Glutamatergic neuron (in vitro differentiated cells): ENCODE measurements around the gene DLG1. TPM values are rescaled to one million over a fixed set of nuclear protein-coding genes. Genes with fewer than 3 reads are reported as not detected.

Experiments used
- DNase-seq: peaks from one replicate; pipeline ENCODE4 v3.0.0; 2022
- H3K27ac Mint-ChIP-seq: one replicate; pipeline ENCODE4 v1.8.0; 2020; ENCODE audit warnings: mild to moderate bottlenecking, mixed read lengths, inconsistent platforms; ENCODE audit not compliant: unreplicated experiment
- H3K27me3 Mint-ChIP-seq: one replicate; pipeline ENCODE4 v1.8.0; 2020; ENCODE audit warnings: mild to moderate bottlenecking, moderate library complexity, mixed read lengths, inconsistent platforms; ENCODE audit not compliant: unreplicated experiment
- H3K36me3 Mint-ChIP-seq: one replicate; pipeline ENCODE4 v1.8.0; 2020; ENCODE audit warnings: mild to moderate bottlenecking, mixed read lengths, inconsistent platforms; ENCODE audit not compliant: unreplicated experiment
- H3K4me1 Mint-ChIP-seq: one replicate; pipeline ENCODE4 v1.8.0; 2020; ENCODE audit warnings: mild to moderate bottlenecking, low read depth, mixed read lengths, inconsistent platforms; ENCODE audit not compliant: unreplicated experiment
- H3K4me3 Mint-ChIP-seq: one replicate; pipeline ENCODE4 v1.8.0; 2020; ENCODE audit warnings: mild to moderate bottlenecking, mixed read lengths, inconsistent platforms; ENCODE audit not compliant: unreplicated experiment
- H3K9me3 Mint-ChIP-seq: one replicate; pipeline ENCODE4 v1.8.0; 2020; ENCODE audit warnings: mild to moderate bottlenecking, moderate library complexity, mixed read lengths, inconsistent platforms; ENCODE audit not compliant: unreplicated experiment
- total RNA-seq: library from RNA; stranded (reverse); fragmentation: NEBNext Ultra II Directional; extraction: Animal tissue kit (Norgen Biotek cat#: 25700); gene quantifications from one replicate; pipeline ENCODE4 v1.2.1, GENCODE V29; 2021; ENCODE audit not compliant: unreplicated experiment
- TF ChIP-seq, protein P1 (sequence below): fragments of 200-600 bp; sonication (generic); IDR thresholded peaks from one replicate; pipeline ENCODE4 v1.5.0; 2021; ENCODE audit not compliant: partially characterized antibody, unreplicated experiment

The DLG1 gene
- total RNA-seq, 1 donor from 2014 or later, result 66.0 TPM

DNA sequence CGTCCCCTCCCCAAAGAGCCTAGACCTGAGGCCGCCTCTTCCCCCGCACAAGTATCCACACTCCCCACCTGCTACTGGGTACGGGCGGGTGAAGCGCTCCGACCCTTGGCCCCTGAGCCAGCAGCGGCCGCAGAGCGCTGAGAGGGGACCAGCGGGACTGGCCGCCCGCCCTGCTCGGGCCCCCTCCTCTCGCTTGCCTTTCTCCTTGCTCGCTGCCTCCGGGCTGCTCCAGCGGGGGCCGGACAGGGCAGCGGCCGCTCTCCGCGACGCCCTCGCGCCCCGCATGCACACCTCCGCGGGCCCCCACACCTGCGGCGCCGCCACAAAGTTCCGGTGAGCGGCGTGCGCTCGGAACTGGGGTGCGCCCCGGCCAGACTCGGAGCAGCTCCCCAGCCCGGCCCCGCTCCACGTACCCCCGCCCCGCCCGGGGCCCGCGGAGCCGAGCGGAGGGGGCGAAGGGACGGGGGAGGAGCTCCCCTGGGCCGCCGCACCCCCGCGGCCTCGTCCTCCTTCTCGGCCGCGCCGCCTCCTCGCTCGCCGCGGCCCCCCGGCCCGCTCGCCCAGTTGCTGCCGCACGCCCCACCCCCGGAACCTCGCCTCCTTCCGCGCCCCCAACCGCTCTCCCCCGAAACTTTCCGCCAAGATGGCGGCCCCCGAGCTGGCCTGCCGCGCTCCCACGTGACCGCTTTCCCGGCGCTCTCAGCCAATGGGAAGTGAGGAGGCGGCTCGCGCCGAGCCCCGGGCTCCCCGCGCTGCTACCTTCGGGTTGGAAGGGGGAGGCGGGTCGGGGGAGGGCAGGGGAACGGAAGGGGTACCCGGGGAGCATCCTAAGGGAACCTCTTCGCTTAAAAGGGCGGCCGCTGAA, 704 bp downstream of the DLG1 start:
- H3K4me1 Mint-ChIP-seq, result peaks cover 6% of the 10 kb centered on the region
- H3K36me3 Mint-ChIP-seq, result no peaks in the 10 kb centered on the region
- DNase-seq, result peak; percentile 88
- peaks cover 6% of the 10 kb centered on the region for H3K9me3 Mint-ChIP-seq
- peak overlapping the region; percentile 82 for H3K27ac Mint-ChIP-seq
- TF ChIP-seq, protein P1, sequence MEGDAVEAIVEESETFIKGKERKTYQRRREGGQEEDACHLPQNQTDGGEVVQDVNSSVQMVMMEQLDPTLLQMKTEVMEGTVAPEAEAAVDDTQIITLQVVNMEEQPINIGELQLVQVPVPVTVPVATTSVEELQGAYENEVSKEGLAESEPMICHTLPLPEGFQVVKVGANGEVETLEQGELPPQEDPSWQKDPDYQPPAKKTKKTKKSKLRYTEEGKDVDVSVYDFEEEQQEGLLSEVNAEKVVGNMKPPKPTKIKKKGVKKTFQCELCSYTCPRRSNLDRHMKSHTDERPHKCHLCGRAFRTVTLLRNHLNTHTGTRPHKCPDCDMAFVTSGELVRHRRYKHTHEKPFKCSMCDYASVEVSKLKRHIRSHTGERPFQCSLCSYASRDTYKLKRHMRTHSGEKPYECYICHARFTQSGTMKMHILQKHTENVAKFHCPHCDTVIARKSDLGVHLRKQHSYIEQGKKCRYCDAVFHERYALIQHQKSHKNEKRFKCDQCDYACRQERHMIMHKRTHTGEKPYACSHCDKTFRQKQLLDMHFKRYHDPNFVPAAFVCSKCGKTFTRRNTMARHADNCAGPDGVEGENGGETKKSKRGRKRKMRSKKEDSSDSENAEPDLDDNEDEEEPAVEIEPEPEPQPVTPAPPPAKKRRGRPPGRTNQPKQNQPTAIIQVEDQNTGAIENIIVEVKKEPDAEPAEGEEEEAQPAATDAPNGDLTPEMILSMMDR, result no peak
- H3K4me3 Mint-ChIP-seq, result peak overlapping the region; percentile 88
- H3K27me3 Mint-ChIP-seq, result peaks cover 4% of the 10 kb centered on the region

DNA sequence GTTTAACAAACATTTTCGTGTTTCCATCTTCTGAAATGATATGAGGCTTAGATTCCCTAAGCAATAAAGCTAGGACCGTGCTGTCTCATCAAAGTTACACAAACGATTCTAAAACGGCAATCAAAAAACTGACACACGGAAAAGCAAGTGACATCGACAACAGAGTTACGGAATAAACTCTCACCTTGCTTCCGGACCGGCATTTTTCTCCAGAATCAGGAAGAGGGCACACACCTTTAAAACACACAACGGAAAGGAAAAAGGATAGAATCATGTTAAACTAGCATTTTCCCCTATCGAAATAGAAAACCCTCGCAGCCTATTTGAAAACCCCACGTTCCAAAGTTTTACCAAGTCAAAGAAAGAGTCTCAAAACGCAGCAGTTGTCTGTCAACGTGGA, 1.4 kb downstream of the DLG1 start:
- peaks cover 4% of the 10 kb centered on the region for H3K27me3 Mint-ChIP-seq
- no peak for DNase-seq
- TF ChIP-seq, protein P1, result no peak

DNA sequence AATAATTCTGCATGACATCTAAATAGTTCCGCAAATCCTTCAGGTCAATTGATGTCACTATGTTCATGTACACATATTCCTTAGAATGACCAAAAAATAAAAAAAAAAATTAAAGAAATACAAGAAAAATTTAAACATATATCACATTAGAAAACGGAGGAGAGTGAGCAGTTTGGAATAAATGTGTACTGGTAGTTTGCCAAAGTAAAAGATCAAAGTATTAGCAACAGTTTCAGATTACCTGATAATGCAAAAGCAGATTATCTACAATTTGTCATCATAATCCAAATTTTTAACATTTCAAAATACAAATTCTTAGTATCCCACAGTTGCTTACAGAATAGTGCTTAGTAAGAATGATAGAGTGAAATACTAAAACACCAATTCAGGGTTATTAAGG, 1.9 kb downstream of the DLG1 start:
- H3K36me3 Mint-ChIP-seq, result no peaks in the 10 kb centered on the region
- TF ChIP-seq, protein P1, result no peak
- H3K9me3 Mint-ChIP-seq, result peaks cover 6% of the 10 kb centered on the region
- H3K27ac Mint-ChIP-seq, result no peak overlapping the region
- peak overlapping the region; percentile 88 for H3K4me3 Mint-ChIP-seq
- no peak for DNase-seq
- peaks cover 4% of the 10 kb centered on the region for H3K27me3 Mint-ChIP-seq
- peaks cover 6% of the 10 kb centered on the region for H3K4me1 Mint-ChIP-seq

More for the DNA sequence above, 1.4 kb downstream of the DLG1 start:
- H3K9me3 Mint-ChIP-seq, result peaks cover 6% of the 10 kb centered on the region
- H3K36me3 Mint-ChIP-seq, result no peaks in the 10 kb centered on the region
- peak overlapping the region; percentile 82 for H3K27ac Mint-ChIP-seq
- H3K4me1 Mint-ChIP-seq, result peaks cover 6% of the 10 kb centered on the region
- peak overlapping the region; percentile 88 for H3K4me3 Mint-ChIP-seq

DNA sequence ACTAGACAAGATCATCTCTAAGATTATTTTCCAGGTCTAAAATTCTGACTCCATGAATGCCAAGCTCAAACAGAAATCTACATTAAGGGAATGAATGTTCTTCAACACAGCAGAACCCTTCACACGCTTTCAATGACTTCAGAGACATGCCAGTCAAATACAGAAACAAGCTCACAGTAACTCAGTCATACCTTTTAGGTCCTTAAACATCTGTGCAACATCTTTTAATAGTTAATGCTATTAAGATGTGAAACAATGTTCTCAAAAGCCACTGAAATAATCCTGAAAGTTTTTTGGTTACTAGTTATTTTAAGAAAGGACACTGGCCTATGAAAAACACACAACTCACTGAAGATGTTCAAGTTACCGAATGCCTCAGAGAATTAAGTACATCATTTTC, 2.5 kb downstream of the DLG1 start:
- TF ChIP-seq, protein P1, result no peak
- H3K27ac Mint-ChIP-seq, result no peak overlapping the region
- H3K36me3 Mint-ChIP-seq, result no peaks in the 10 kb centered on the region
- H3K4me3 Mint-ChIP-seq, result no peak overlapping the region
- no peak for DNase-seq
- peaks cover 4% of the 10 kb centered on the region for H3K9me3 Mint-ChIP-seq
- peaks cover 6% of the 10 kb centered on the region for H3K4me1 Mint-ChIP-seq
- H3K27me3 Mint-ChIP-seq, result peaks cover 4% of the 10 kb centered on the region

DNA sequence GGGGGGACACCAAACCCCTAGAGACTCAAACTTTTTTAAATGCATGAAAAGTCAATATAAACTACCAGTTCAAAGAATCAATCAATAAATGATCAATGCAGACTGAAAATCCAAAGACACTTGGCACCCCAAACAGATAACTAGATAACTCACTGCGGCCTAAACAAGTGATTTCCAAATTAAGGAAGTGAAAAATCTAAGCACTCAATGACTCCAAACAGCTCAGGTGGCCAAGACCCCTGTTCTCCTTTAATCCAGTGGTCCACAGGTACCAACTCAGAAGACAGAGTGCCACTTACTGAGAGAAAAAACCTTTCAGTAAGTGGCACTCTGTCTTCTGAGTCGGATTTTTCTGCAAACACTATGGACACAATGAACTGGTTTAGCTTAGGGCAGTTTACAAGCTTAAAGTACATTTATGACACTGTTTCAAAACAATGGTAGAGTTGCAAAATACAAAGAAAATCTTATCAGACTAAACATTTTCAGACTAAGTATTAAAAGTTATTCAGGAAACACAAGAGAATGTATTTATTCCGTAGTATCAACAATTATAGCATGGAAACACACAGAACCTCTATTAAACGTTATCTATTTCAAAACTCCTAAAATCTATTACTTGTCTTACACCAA, 4.7 kb downstream of the DLG1 start:
- peaks cover 4% of the 10 kb centered on the region for H3K27me3 Mint-ChIP-seq
- H3K36me3 Mint-ChIP-seq, result no peaks in the 10 kb centered on the region
- peaks cover 6% of the 10 kb centered on the region for H3K4me1 Mint-ChIP-seq
- H3K9me3 Mint-ChIP-seq, result peaks cover 4% of the 10 kb centered on the region
- H3K4me3 Mint-ChIP-seq, result no peak overlapping the region
- DNase-seq, result no peak
- no peak overlapping the region for H3K27ac Mint-ChIP-seq
- TF ChIP-seq, protein P1, result no peak
